Neuronal stem cell (in vitro differentiated cells): Measurements from ENCODE around the gene NEGR1.
A peak's percentile ranks its signal among the peaks of the same experiment; 100 is the strongest.

ENCODE experiments used
- DNase-seq: peaks from one replicate; pipeline ENCODE4 v3.0.0-alpha.2; 2013; ENCODE audit warnings: low spot score
- H2AFZ ChIP-seq: one replicate; pipeline ENCODE4 v1.6.1; 2013; ENCODE audit warnings: mild to moderate bottlenecking, low read length, inconsistent platforms
- H2AK5ac ChIP-seq: 2 replicates; pipeline ENCODE4 v1.6.1; 2013; ENCODE audit warnings: low read depth, mild to moderate bottlenecking, inconsistent platforms, low read length, moderate library complexity, mixed read lengths
- H2BK120ac ChIP-seq: 2 replicates; pipeline ENCODE4 v1.6.1; 2013; ENCODE audit warnings: low read depth, mild to moderate bottlenecking, inconsistent platforms, low read length, moderate library complexity, mixed read lengths
- H2BK12ac ChIP-seq: one replicate; pipeline ENCODE4 v1.6.1; 2013; ENCODE audit warnings: low read length, inconsistent platforms
- H2BK15ac ChIP-seq: 2 replicates; pipeline ENCODE4 v1.6.1; 2013; ENCODE audit warnings: mild to moderate bottlenecking, low read length, inconsistent platforms, mixed read lengths
- H2BK5ac ChIP-seq: one replicate; pipeline ENCODE4 v1.6.1; 2013; ENCODE audit warnings: inconsistent platforms, mild to moderate bottlenecking, low read length, moderate library complexity
- H3K14ac ChIP-seq: one replicate; pipeline ENCODE4 v1.6.1; 2013; ENCODE audit warnings: low read length, inconsistent platforms
- H3K18ac ChIP-seq: 2 replicates; pipeline ENCODE4 v1.6.1; 2013; ENCODE audit warnings: low read length, inconsistent platforms
- H3K23ac ChIP-seq: 2 replicates; pipeline ENCODE4 v1.6.1; 2013; ENCODE audit warnings: low read depth, mild to moderate bottlenecking, mixed read lengths, low read length, inconsistent platforms; ENCODE audit not compliant: poor library complexity
- H3K27ac ChIP-seq: replicated peaks from 3 replicates; pipeline ENCODE4 v1.5.1; 2013; ENCODE audit warnings: low read length, inconsistent platforms
- H3K27me3 ChIP-seq, 3 experiments: 2 replicates each; pipeline ENCODE4 v1.6.1; 2013; ENCODE audit warnings: low read length in 3 of 3, mild to moderate bottlenecking in 2 of 3, inconsistent platforms in 1 of 3, low read depth in 1 of 3, mixed read lengths in 1 of 3, moderate library complexity in 1 of 3; ENCODE audit not compliant: control insufficient read depth in 3 of 3, insufficient read depth in 3 of 3
- H3K36me3 ChIP-seq, 2 donors: replicated peaks in 1 of 2; 2 replicates each; pipeline ENCODE4 v1.6.1; 2013; ENCODE audit warnings: low read length in 2 of 2; ENCODE audit not compliant: control insufficient read depth in 2 of 2, insufficient read depth in 2 of 2
- H3K4ac ChIP-seq: 2 replicates; pipeline ENCODE4 v1.6.1; 2013; ENCODE audit warnings: inconsistent platforms, mild to moderate bottlenecking, low read length, moderate library complexity
- H3K4me1 ChIP-seq, 2 donors: 1 replicate in 1 of 2; 2 replicates in 1 of 2; pipeline ENCODE4 v1.6.1; 2013; ENCODE audit warnings: low read length in 2 of 2, low read depth in 1 of 2; ENCODE audit not compliant: control insufficient read depth in 2 of 2, insufficient read depth in 1 of 2
- H3K4me2 ChIP-seq: one replicate; pipeline ENCODE4 v1.6.1; 2013; ENCODE audit warnings: mild to moderate bottlenecking, low read length, inconsistent platforms; ENCODE audit not compliant: insufficient read depth, poor library complexity, severe bottlenecking
- H3K4me3 ChIP-seq, 2 donors: 2 replicates each; pipeline ENCODE4 v1.5.1; 2013; ENCODE audit warnings: low read length in 2 of 2, mild to moderate bottlenecking in 2 of 2, inconsistent platforms in 1 of 2, moderate library complexity in 1 of 2
- H3K79me1 ChIP-seq: one replicate; pipeline ENCODE4 v1.6.1; 2013; ENCODE audit warnings: low read depth, mild to moderate bottlenecking, inconsistent platforms, low read length, moderate library complexity
- H3K9ac ChIP-seq: one replicate; pipeline ENCODE4 v1.6.1; 2013; ENCODE audit warnings: mild to moderate bottlenecking, low read depth, low read length, inconsistent platforms; ENCODE audit not compliant: poor library complexity
- H3K9me3 ChIP-seq, 2 donors: replicated peaks in 1 of 2; 2 replicates each; pipeline versions ENCODE3 to v1.6.1; 2013; ENCODE audit warnings: low read length in 2 of 2, mild to moderate bottlenecking in 2 of 2, inconsistent platforms in 1 of 2, low read depth in 1 of 2, mixed read lengths in 1 of 2, moderate library complexity in 1 of 2; ENCODE audit not compliant: control insufficient read depth in 2 of 2, insufficient read depth in 1 of 2
- H4K8ac ChIP-seq: one replicate; pipeline ENCODE4 v1.6.1; 2013; ENCODE audit warnings: low read depth, mild to moderate bottlenecking, inconsistent platforms, low read length, moderate library complexity
- H4K91ac ChIP-seq: one replicate; pipeline ENCODE4 v1.6.1; 2013; ENCODE audit warnings: low read length, low read depth, mild to moderate bottlenecking, inconsistent platforms; ENCODE audit not compliant: poor library complexity
- WGBS, 2 donors: extraction: QIAGEN DNeasy Blood & Tissue Kit; methylation state at CpG; one replicate each; pipeline ENCODE4 v1.1.7; 2013; ENCODE audit warnings: missing lambda C conversion rate in 2 of 2, mixed read lengths in 1 of 2; ENCODE audit not compliant: insufficient read length in 2 of 2, insufficient replicate concordance in 1 of 2; ENCODE audit errors: extremely low coverage in 2 of 2; 5-methylcytosine and 5-hydroxymethylcytosine counted together

NEGR1 gene

DNA sequence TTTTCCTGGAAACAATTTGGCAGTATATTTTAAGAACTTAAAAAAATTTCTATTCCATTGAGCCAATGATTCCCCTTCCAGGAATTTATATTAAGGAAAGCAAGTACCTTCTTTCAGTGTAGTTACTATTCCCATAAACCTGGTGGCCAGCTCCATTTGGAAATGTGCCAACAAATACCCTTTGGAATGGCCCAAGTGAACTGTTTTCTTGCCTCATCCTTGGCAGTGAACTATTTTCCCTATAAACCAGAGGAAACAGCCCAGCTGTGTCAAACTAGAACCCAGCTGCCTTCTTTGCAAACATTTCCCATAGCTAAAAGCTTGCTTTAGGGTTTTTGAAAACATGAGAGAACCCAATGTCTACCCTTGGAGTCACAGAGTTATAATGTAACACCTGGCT, 496.9 kb downstream of the NEGR1 start:
- H3K14ac ChIP-seq: no peak overlapping the region
- H3K9ac ChIP-seq: no peak overlapping the region
- H3K4me2 ChIP-seq: no peak overlapping the region
- no peak overlapping the region for H3K18ac ChIP-seq
- H3K79me1 ChIP-seq: no peaks in the 10 kb centered on the region
- no peak overlapping the region for H2BK120ac ChIP-seq
- H2BK15ac ChIP-seq: no peak overlapping the region
- H2BK5ac ChIP-seq: no peak overlapping the region
- no peaks in the 10 kb centered on the region for H3K9me3 ChIP-seq
- H3K4me3 ChIP-seq: no peak overlapping the region
- no peak overlapping the region for H3K4ac ChIP-seq
- H4K8ac ChIP-seq: no peak overlapping the region
- no peaks in the 10 kb centered on the region for H3K36me3 ChIP-seq
- H3K27me3 ChIP-seq: no peaks in the 10 kb centered on the region
- no peak overlapping the region for H4K91ac ChIP-seq
- H3K4me1 ChIP-seq: no peaks in the 10 kb centered on the region
- no peak overlapping the region for H2BK12ac ChIP-seq
- no peak for DNase-seq
- H3K23ac ChIP-seq: no peak overlapping the region
- H3K27ac ChIP-seq: no peak overlapping the region
- H2AFZ ChIP-seq: no peak overlapping the region
- H2AK5ac ChIP-seq: no peak overlapping the region

- Histone ChIP-seq H2AK5ac (no peak overlapping the region), H3K4me1 (no peaks in the 10 kb centered on the region), H3K27me3 (no peaks in the 10 kb centered on the region), H2BK5ac (no peak overlapping the region), H2AFZ (peak overlapping the region; percentile 55), H2BK120ac (no peak overlapping the region), H3K23ac (no peak overlapping the region), H3K27ac (no peak overlapping the region), H3K4me3 (no peak overlapping the region), H3K4me2 (no peak overlapping the region), H3K18ac (no peak overlapping the region), H3K14ac (no peak overlapping the region), H3K4ac (no peak overlapping the region), H4K91ac (no peak overlapping the region), H2BK15ac (no peak overlapping the region), H3K79me1 (no peaks in the 10 kb centered on the region), H4K8ac (no peak overlapping the region), H2BK12ac (no peak overlapping the region), H3K36me3 (no peaks in the 10 kb centered on the region), H3K9me3 (no peaks in the 10 kb centered on the region), H3K9ac (no peak overlapping the region)
- no CpG with 5 or more reads among the region's 3 CpGs for WGBS, 2 donors
- DNase-seq: no peak
Observed at GRCh38 chr1:71785000-71785399, 497.3 kb downstream of the NEGR1 start.

- Histone ChIP-seq H4K91ac (no peak overlapping the region), H3K4ac (no peak overlapping the region), H3K79me1 (no peaks in the 10 kb centered on the region), H2BK5ac (no peak overlapping the region), H3K4me2 (no peak overlapping the region), H2BK15ac (no peak overlapping the region), H3K18ac (no peak overlapping the region), H4K8ac (no peak overlapping the region), H2BK12ac (no peak overlapping the region), H3K27ac (no peak overlapping the region), H3K9me3 (no peaks in the 10 kb centered on the region), H3K27me3 (no peaks in the 10 kb centered on the region), H3K36me3 (no peaks in the 10 kb centered on the region), H2BK120ac (no peak overlapping the region), H3K23ac (no peak overlapping the region), H3K14ac (no peak overlapping the region), H3K9ac (no peak overlapping the region), H2AK5ac (no peak overlapping the region), H3K4me3 (no peak overlapping the region), H3K4me1 (no peaks in the 10 kb centered on the region), H2AFZ (no peak overlapping the region)
- DNase-seq: no peak
- no CpG with 5 or more reads among the region's 1 CpG for WGBS, 2 donors
Observed at GRCh38 chr1:71784241-71784640, 498.1 kb downstream of the NEGR1 start.

DNA sequence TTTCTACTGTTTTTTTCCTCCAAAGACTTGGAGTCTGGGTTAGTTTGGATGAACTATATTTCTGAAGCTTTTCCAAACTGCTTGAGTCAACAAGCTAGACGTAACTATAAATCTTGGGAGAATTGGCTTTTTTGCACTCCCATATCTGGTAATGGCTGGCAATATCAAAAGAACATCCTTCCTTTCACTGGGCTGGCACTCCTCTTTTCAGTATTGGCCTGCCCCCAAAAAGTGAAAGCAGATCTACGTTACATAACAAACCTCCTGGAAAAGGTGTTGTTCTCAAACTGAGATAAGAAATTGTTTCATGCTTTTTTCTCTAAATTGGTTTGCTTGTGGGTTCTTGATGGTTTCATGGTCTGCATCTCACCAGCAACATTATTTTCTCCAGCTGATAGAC, 499.3 kb downstream of the NEGR1 start:
- WGBS, 2 donors: no CpG with 5 or more reads among the region's 2 CpGs
- H2BK15ac ChIP-seq: no peak overlapping the region
- H2BK5ac ChIP-seq: no peak overlapping the region
- no peak for DNase-seq
- no peaks in the 10 kb centered on the region for H3K9me3 ChIP-seq
- no peak overlapping the region for H3K18ac ChIP-seq
- H3K27ac ChIP-seq: no peak overlapping the region
- H3K23ac ChIP-seq: no peak overlapping the region
- no peak overlapping the region for H3K14ac ChIP-seq
- H3K4me2 ChIP-seq: no peak overlapping the region
- no peak overlapping the region for H2BK12ac ChIP-seq
- no peaks in the 10 kb centered on the region for H3K27me3 ChIP-seq
- no peak overlapping the region for H4K91ac ChIP-seq
- H3K4ac ChIP-seq: no peak overlapping the region
- no peaks in the 10 kb centered on the region for H3K36me3 ChIP-seq
- H3K9ac ChIP-seq: no peak overlapping the region
- H2BK120ac ChIP-seq: no peak overlapping the region
- no peak overlapping the region for H4K8ac ChIP-seq
- H3K4me1 ChIP-seq: no peaks in the 10 kb centered on the region
- H2AFZ ChIP-seq: no peak overlapping the region
- H3K79me1 ChIP-seq: no peaks in the 10 kb centered on the region
- H2AK5ac ChIP-seq: no peak overlapping the region
- H3K4me3 ChIP-seq: no peak overlapping the region
